Endodermal cell (in vitro differentiated cells): ENCODE data around the gene TCL1B. TPM values are rescaled to one million over a fixed set of nuclear protein-coding genes. Genes with fewer than 3 reads are reported as not detected.

Experiments
- DNase-seq: peaks from one replicate; pipeline ENCODE4 v3.0.0-alpha.2; 2017
- H3K27ac ChIP-seq: 2 replicates; pipeline ENCODE4 v1.5.1; 2013; ENCODE audit warnings: mild to moderate bottlenecking, low read depth, low read length, moderate library complexity
- H3K27me3 ChIP-seq: 2 replicates; pipeline ENCODE4 v1.6.1; 2013; ENCODE audit warnings: mild to moderate bottlenecking, low read length, moderate library complexity; ENCODE audit not compliant: insufficient read depth, control insufficient read depth, poor library complexity, severe bottlenecking
- H3K36me3 ChIP-seq: 2 replicates; pipeline ENCODE4 v1.7.0; 2013; ENCODE audit warnings: mild to moderate bottlenecking, low read length, moderate library complexity; ENCODE audit not compliant: control insufficient read depth, insufficient read depth
- H3K4me1 ChIP-seq: one replicate; pipeline ENCODE4 v1.7.0; 2013; ENCODE audit warnings: low read length; ENCODE audit not compliant: control insufficient read depth, insufficient read depth
- H3K4me3 ChIP-seq: 2 replicates; pipeline ENCODE4 v1.5.1; 2013; ENCODE audit warnings: mild to moderate bottlenecking, low read length, moderate library complexity
- H3K9ac ChIP-seq: 2 replicates; pipeline ENCODE4 v1.6.1; 2013; ENCODE audit warnings: mild to moderate bottlenecking, low read length, moderate library complexity; ENCODE audit not compliant: poor library complexity, severe bottlenecking; ENCODE audit errors: extremely low read depth
- H3K9me3 ChIP-seq: 2 replicates; pipeline ENCODE4 v1.6.1; 2013; ENCODE audit warnings: mild to moderate bottlenecking, low read length, moderate library complexity; ENCODE audit not compliant: control insufficient read depth
- H3K27ac Mint-ChIP-seq: 2 replicates; pipeline ENCODE4 v1.8.0; 2020; ENCODE audit warnings: mixed read lengths
- H3K27me3 Mint-ChIP-seq: 2 replicates; pipeline ENCODE4 v1.8.0; 2021; ENCODE audit warnings: mild to moderate bottlenecking, mixed read lengths; ENCODE audit not compliant: insufficient read depth
- H3K36me3 Mint-ChIP-seq: 2 replicates; pipeline ENCODE4 v1.8.0; 2020; ENCODE audit warnings: low read depth, mixed read lengths
- H3K4me1 Mint-ChIP-seq: 2 replicates; pipeline ENCODE4 v1.8.0; 2020; ENCODE audit warnings: mixed read lengths
- H3K4me3 Mint-ChIP-seq: 2 replicates; pipeline ENCODE4 v1.8.0; 2020; ENCODE audit warnings: mild to moderate bottlenecking, moderate library complexity, mixed read lengths
- H3K9me3 Mint-ChIP-seq: 2 replicates; pipeline ENCODE4 v1.8.0; 2020; ENCODE audit warnings: mild to moderate bottlenecking, mixed read lengths
- CTCF ChIP-seq: fragments of 200-600 bp; sonication (generic); conservative IDR thresholded peaks from 2 replicates; pipeline ENCODE4 v1.5.0; 2021; ENCODE audit warnings: antibody characterized with exemption, mild to moderate bottlenecking
- WGBS, 2 experiments: methylation state at CpG; one replicate each; pipeline versions ENCODE4 v1.1.5 to v1.1.7; 2013; ENCODE audit warnings: missing lambda C conversion rate in 2 of 2, mixed read lengths in 1 of 2; ENCODE audit not compliant: insufficient coverage in 1 of 2, insufficient read length in 1 of 2; 5-methylcytosine and 5-hydroxymethylcytosine counted together
- total RNA-seq, 2 donors: library from RNA; stranded (reverse); fragmentation: NEBNext Ultra II Directional in 1 of 2; extraction: Animal tissue kit (Norgen Biotek cat#: 25700) in 1 of 2; gene quantifications; 2 replicates in 1 of 2; 3 replicates in 1 of 2; pipeline ENCODE4 v1.2.1, GENCODE V29; 2021

The TCL1B gene
- total RNA-seq, 2 donors from 2014 or later, result 0.62 to 0.95 TPM

DNA sequence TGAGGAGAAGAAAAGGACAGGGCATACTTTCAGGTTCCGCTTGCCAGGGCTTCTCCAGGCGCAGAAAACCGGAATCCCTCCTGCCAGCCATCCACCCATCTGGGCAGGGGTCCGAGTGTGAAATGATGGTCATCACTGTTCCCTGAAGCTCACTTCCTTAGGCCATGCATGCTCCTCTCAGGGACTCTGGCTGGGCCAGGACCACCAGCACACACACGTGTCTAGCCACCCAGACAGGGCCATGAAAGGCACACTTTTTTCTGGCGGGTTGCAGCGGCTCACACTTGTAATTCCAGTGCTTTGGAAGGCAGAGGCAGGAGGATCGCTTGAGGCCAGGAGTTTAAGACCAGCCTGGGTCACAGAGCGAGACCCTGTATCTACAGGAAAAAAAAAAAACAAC is 26.2 kb downstream of the TCL1B start:
- Mint-ChIP-seq H3K9me3 (no peaks in the 10 kb centered on the region), H3K27me3 (peaks cover 47% of the 10 kb centered on the region), H3K4me3 (no peak overlapping the region), H3K27ac (no peak overlapping the region), H3K4me1 (peaks cover 11% of the 10 kb centered on the region), H3K36me3 (no peaks in the 10 kb centered on the region)
- Histone ChIP-seq H3K4me1 (no peaks in the 10 kb centered on the region), H3K27ac (no peak overlapping the region), H3K9ac (no peak overlapping the region), H3K4me3 (no peak overlapping the region), H3K9me3 (no peaks in the 10 kb centered on the region), H3K27me3 (no peaks in the 10 kb centered on the region), H3K36me3 (no peaks in the 10 kb centered on the region)
- TF ChIP-seq CTCF, result no peak
- 94 to 95% methylated on average over 6 to 9 of the region's 9 CpGs for WGBS, 2 experiments
- DNase-seq, result no peak

GRCh38 chr14:95713596-95714371 is 27.6 kb downstream of the TCL1B start, which contains the start of gene TCL1A:
TCL1A (minus strand) TSS chr14:95714125; CDS start chr14:95714066, 59 bp downstream.
- H3K36me3 Mint-ChIP-seq, result no peaks in the 10 kb centered on the region
- Histone ChIP-seq H3K27ac (no peak within 1 kb of the TSS), H3K4me3 (no peak within 1 kb of the TSS), H3K36me3 (no peaks in the 10 kb centered on the region), H3K9me3 (no peaks in the 10 kb centered on the region), H3K9ac (no peak within 1 kb of the TSS), H3K27me3 (no peaks in the 10 kb centered on the region), H3K4me1 (no peaks in the 10 kb centered on the region)
- peak; percentile 81 for DNase-seq
- TF ChIP-seq CTCF, result peak; percentile 59
- peak within 1 kb of the TSS; percentile 48 for H3K4me3 Mint-ChIP-seq
- peaks cover 43% of the 10 kb centered on the region for H3K27me3 Mint-ChIP-seq
- no peaks in the 10 kb centered on the region for H3K9me3 Mint-ChIP-seq
- peaks cover 9% of the 10 kb centered on the region for H3K4me1 Mint-ChIP-seq
- WGBS, 2 experiments, result 91 to 97% methylated on average over 25 to 47 of the region's 47 CpGs
- peak within 1 kb of the TSS; percentile 13 for H3K27ac Mint-ChIP-seq

DNA sequence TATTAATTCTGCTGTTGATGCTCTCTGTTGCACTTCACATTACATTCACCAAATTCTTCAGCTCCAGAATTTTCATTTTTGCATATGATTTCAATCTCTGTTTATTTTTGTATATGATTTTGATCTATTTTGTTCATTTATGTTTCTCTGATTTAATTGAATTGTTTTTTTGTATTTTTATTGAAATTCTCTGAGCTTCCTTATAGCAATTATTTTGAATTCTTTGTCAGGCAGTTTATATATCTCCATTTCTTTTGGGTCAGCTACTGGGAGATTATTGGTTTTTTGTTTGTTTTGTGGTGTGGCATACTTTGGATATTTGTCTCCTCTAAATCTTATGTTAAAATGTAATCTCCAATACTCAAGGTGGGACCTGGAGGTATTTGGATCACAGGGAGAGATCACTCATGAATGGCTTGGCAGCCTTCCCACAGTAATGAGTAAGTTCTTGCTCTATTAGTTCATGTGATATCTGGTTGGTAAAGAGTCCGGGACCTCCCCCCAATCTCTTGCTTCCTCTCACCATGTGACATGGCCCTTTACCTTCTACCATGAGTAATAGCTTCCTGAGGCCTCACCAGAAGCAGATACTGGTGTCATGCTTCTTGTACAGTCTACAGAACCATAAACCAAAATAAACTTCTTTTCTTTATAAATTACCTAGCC is 36.4 kb downstream of the TCL1B start:
- no peak overlapping the region for H3K9ac ChIP-seq
- no peaks in the 10 kb centered on the region for H3K27me3 ChIP-seq
- Mint-ChIP-seq H3K36me3 (no peaks in the 10 kb centered on the region), H3K27me3 (peaks cover 11% of the 10 kb centered on the region), H3K27ac (no peak overlapping the region), H3K4me1 (no peaks in the 10 kb centered on the region), H3K9me3 (no peaks in the 10 kb centered on the region), H3K4me3 (no peak overlapping the region)
- no peaks in the 10 kb centered on the region for H3K9me3 ChIP-seq
- H3K36me3 ChIP-seq, result no peaks in the 10 kb centered on the region
- DNase-seq, result no peak
- H3K4me1 ChIP-seq, result no peaks in the 10 kb centered on the region
- H3K4me3 ChIP-seq, result no peak overlapping the region
- WGBS, 2 experiments, result 100% methylated on average over 1 of the region's 1 CpG; no CpG with 5 or more reads in 1 of the 2 experiments
- TF ChIP-seq CTCF, result no peak
- no peak overlapping the region for H3K27ac ChIP-seq
